WTC11 (cell line): ENCODE data around the gene ARHGEF17. TPM values are rescaled to one million over a fixed set of nuclear protein-coding genes. Genes with fewer than 3 reads are reported as not detected.

Experiments
- ATAC-seq: fragments of 200-7000 bp; cut with Tn5 transposase; 2 replicates; pipeline ENCODE4 v1.10.0; 2021; ENCODE audit warnings: mild to moderate bottlenecking, moderate library complexity
- CTCF ChIA-PET: fragments of 300-600 bp; sonication (Branson Sonifier 250); formaldehyde crosslinking; loops from one replicate; lab custom pipeline; 2021; ENCODE audit warnings: antibody characterized with exemption; lab: Charles Lee
- POLR2A ChIA-PET: fragments of 350-600 bp; sonication (Branson Sonifier 250); formaldehyde crosslinking; loops from one replicate; lab custom pipeline; 2021; ENCODE audit warnings: antibody characterized with exemption; lab: Charles Lee
- DNase-seq: peaks from one replicate; pipeline ENCODE4 v3.0.0; 2021; ENCODE audit warnings: low spot score
- H3K27ac Mint-ChIP-seq: 2 replicates; pipeline ENCODE4 v1.8.0; 2021; ENCODE audit warnings: mixed read lengths
- H3K27me3 Mint-ChIP-seq: 2 replicates; pipeline ENCODE4 v1.8.0; 2021; ENCODE audit warnings: low read depth, mild to moderate bottlenecking, moderate library complexity, mixed read lengths
- H3K36me3 Mint-ChIP-seq: 2 replicates; pipeline ENCODE4 v1.8.0; 2021; ENCODE audit warnings: mixed read lengths
- H3K4me1 Mint-ChIP-seq: 2 replicates; pipeline ENCODE4 v1.8.0; 2022; ENCODE audit warnings: mixed read lengths
- H3K4me3 Mint-ChIP-seq: 2 replicates; pipeline ENCODE4 v1.8.0; 2021; ENCODE audit warnings: mild to moderate bottlenecking, moderate library complexity, mixed read lengths
- H3K9me3 Mint-ChIP-seq: 2 replicates; pipeline ENCODE4 v1.8.0; 2021; ENCODE audit warnings: mixed read lengths
- CBFB ChIP-seq: sonication (generic); formaldehyde crosslinking; IDR thresholded peaks from 2 replicates; pipeline ENCODE4 v1.8.1; 2022; ENCODE audit warnings: mild to moderate bottlenecking, low read depth, missing genetic modification reagents
- CREB1 ChIP-seq: sonication (generic); formaldehyde crosslinking; IDR thresholded peaks from 2 replicates; pipeline ENCODE4 v1.8.0; 2023; ENCODE audit warnings: mild to moderate bottlenecking, missing genetic modification reagents
- E2F5 ChIP-seq: sonication (generic); formaldehyde crosslinking; IDR thresholded peaks from 2 replicates; pipeline ENCODE4 v1.8.1; 2022; ENCODE audit warnings: mild to moderate bottlenecking, moderate library complexity, missing genetic modification reagents
- ELF4 ChIP-seq: sonication (generic); formaldehyde crosslinking; IDR thresholded peaks from 2 replicates; pipeline ENCODE4 v1.8.1; 2022; ENCODE audit warnings: low read depth, mild to moderate bottlenecking, moderate library complexity, missing genetic modification reagents
- ESRRA ChIP-seq: sonication (generic); formaldehyde crosslinking; IDR thresholded peaks from 2 replicates; pipeline ENCODE4 v1.8.1; 2022; ENCODE audit warnings: mild to moderate bottlenecking, missing genetic modification reagents, borderline replicate concordance
- ETV6 ChIP-seq: sonication (generic); formaldehyde crosslinking; IDR thresholded peaks from 2 replicates; pipeline ENCODE4 v1.8.1; 2022; ENCODE audit warnings: mild to moderate bottlenecking, missing genetic modification reagents
- FOXK1 ChIP-seq: sonication (generic); formaldehyde crosslinking; IDR thresholded peaks from 2 replicates; pipeline ENCODE4 v1.8.0; 2022; ENCODE audit warnings: mild to moderate bottlenecking, moderate library complexity, missing genetic modification reagents
- FOXP4 ChIP-seq: sonication (generic); formaldehyde crosslinking; IDR thresholded peaks from 2 replicates; pipeline ENCODE4 v1.8.0; 2022; ENCODE audit warnings: mild to moderate bottlenecking, missing genetic modification reagents
- HMGXB4 ChIP-seq: sonication (generic); formaldehyde crosslinking; IDR thresholded peaks from 2 replicates; pipeline ENCODE4 v1.8.1; 2023; ENCODE audit warnings: mild to moderate bottlenecking, moderate library complexity, missing genetic modification reagents
- MXD4 ChIP-seq: fragments of 250-450 bp; sonication (Bioruptor Pico); IDR thresholded peaks from 2 replicates; pipeline ENCODE4 v1.8.0; 2021; ENCODE audit warnings: mild to moderate bottlenecking, moderate library complexity, borderline replicate concordance
- NFE2L1 ChIP-seq: sonication (generic); formaldehyde crosslinking; IDR thresholded peaks from 2 replicates; pipeline ENCODE4 v1.8.1; 2023; ENCODE audit warnings: missing genetic modification reagents
- NR1H2 ChIP-seq: sonication (generic); formaldehyde crosslinking; IDR thresholded peaks from 2 replicates; pipeline ENCODE4 v1.9.0; 2021; ENCODE audit warnings: mild to moderate bottlenecking, moderate library complexity, missing genetic modification reagents
- PREB ChIP-seq: sonication (generic); formaldehyde crosslinking; IDR thresholded peaks from 2 replicates; pipeline ENCODE4 v1.8.1; 2022; ENCODE audit warnings: mild to moderate bottlenecking, missing genetic modification reagents, moderate library complexity, borderline replicate concordance
- SOX15 ChIP-seq: fragments of 250-450 bp; sonication (Bioruptor Pico); IDR thresholded peaks from 2 replicates; pipeline ENCODE4 v1.9.0; 2021; ENCODE audit warnings: mild to moderate bottlenecking
- STAT6 ChIP-seq: sonication (generic); formaldehyde crosslinking; conservative IDR thresholded peaks from 2 replicates; pipeline ENCODE4 v1.8.1; 2023; ENCODE audit warnings: mild to moderate bottlenecking, low read depth, missing genetic modification reagents, moderate library complexity
- TEAD4 ChIP-seq: sonication (generic); formaldehyde crosslinking; IDR thresholded peaks from 2 replicates; pipeline ENCODE4 v1.8.0; 2022; ENCODE audit warnings: mild to moderate bottlenecking, missing genetic modification reagents
- ZNF121 ChIP-seq: sonication (generic); formaldehyde crosslinking; IDR thresholded peaks from 2 replicates; pipeline ENCODE4 v1.8.0; 2023; ENCODE audit warnings: missing genetic modification reagents
- ZNF263 ChIP-seq: sonication (generic); formaldehyde crosslinking; IDR thresholded peaks from 2 replicates; pipeline ENCODE4 v1.8.1; 2022; ENCODE audit warnings: low read depth, mild to moderate bottlenecking, moderate library complexity, missing genetic modification reagents
- ZNF396 ChIP-seq: fragments of 250-450 bp; sonication (Bioruptor Pico); IDR thresholded peaks from 2 replicates; pipeline ENCODE4 v1.8.0; 2021; ENCODE audit warnings: mild to moderate bottlenecking, moderate library complexity, borderline replicate concordance
- total RNA-seq: library from RNA; stranded (reverse); gene quantifications from 3 replicates; pipeline ENCODE4 v1.2.3, GENCODE V29; 2021

ARHGEF17 gene
- total RNA-seq, 1 experiment from 2014 or later, result 18.2 TPM

GRCh38 chr11:73321604-73322381 lies 13.7 kb downstream of the ARHGEF17 start:
- H3K9me3 Mint-ChIP-seq, result no peaks in the 10 kb centered on the region
- H3K27ac Mint-ChIP-seq, result no peak overlapping the region
- POLR2A ChIA-PET, result interaction anchor here (1.5 kb wide), 1 partner anchor 12 kb away, joined by 3 read pairs; no protein-coding TSS in a partner anchor
- CTCF ChIA-PET, result interaction anchor here (2.3 to 5.1 kb wide), 6 partner anchors 12 to 38 kb away, joined by 17 to 49 read pairs (median 25); partner anchors contain the start of gene ARHGEF17
- ATAC-seq, result no peak; the same call in none of the 2 replicates
- no peaks in the 10 kb centered on the region for H3K36me3 Mint-ChIP-seq
- peaks cover 42% of the 10 kb centered on the region for H3K4me1 Mint-ChIP-seq
- no peaks in the 10 kb centered on the region; the same call in none of the 2 replicates for H3K27me3 Mint-ChIP-seq
- no peak for TF ChIP-seq FOXP4 (CRISPR knock-in tag)
- TF ChIP-seq NFE2L1 (CRISPR knock-in tag), result no peak
- H3K4me3 Mint-ChIP-seq, result no peak overlapping the region
- no peak for DNase-seq

- no peaks in the 10 kb centered on the region for H3K36me3 Mint-ChIP-seq
- H3K4me3 Mint-ChIP-seq, result no peak overlapping the region
- ChIA-PET POLR2A (interaction anchor here (0.7 to 2.1 kb wide), 3 partner anchors 14 to 33 kb away, joined by 3 to 7 read pairs (median 5); partner anchors contain the start of gene ARHGEF17), CTCF (interaction anchor here (0.5 to 5.1 kb wide), 17 partner anchors 8 to 337 kb away, joined by 3 to 49 read pairs (median 6); partner anchors contain the start of gene ARHGEF17)
- peaks cover 4% of the 10 kb centered on the region for H3K27me3 Mint-ChIP-seq
- no peak for DNase-seq
- no peaks in the 10 kb centered on the region for H3K9me3 Mint-ChIP-seq
- H3K27ac Mint-ChIP-seq, result no peak overlapping the region
- no peak for ATAC-seq
- peaks cover 42% of the 10 kb centered on the region for H3K4me1 Mint-ChIP-seq
- TF ChIP-seq ESRRA (CRISPR knock-in tag) (no peak), ZNF263 (CRISPR knock-in tag) (no peak), HMGXB4 (CRISPR knock-in tag) (no peak), FOXK1 (CRISPR knock-in tag) (no peak), NFE2L1 (CRISPR knock-in tag) (no peak), ZNF121 (CRISPR knock-in tag) (no peak), SOX15 (no peak), FOXP4 (CRISPR knock-in tag) (no peak), ELF4 (no peak), NR1H2 (CRISPR knock-in tag) (no peak), TEAD4 (CRISPR knock-in tag) (no peak), STAT6 (CRISPR knock-in tag) (no peak), MXD4 (no peak), CREB1 (no peak), ZNF396 (CRISPR knock-in tag) (no peak), ETV6 (CRISPR knock-in tag) (no peak), E2F5 (no peak), PREB (CRISPR knock-in tag) (no peak), CBFB (CRISPR knock-in tag) (no peak)
These were observed 14.6 kb downstream of the ARHGEF17 start for GRCh38 chr11:73322382-73323306.
